ENCODE results near the gene AMDHD1. TPM values are rescaled to one million over a fixed set of nuclear protein-coding genes. Genes with fewer than 3 reads are reported as not detected.

AMDHD1 gene
- total RNA-seq, 2 donors from 2014 or later: 0.46 to 0.71 TPM

- WGBS, 2 experiments (ENCODE audit: insufficient coverage in 1 of 2, insufficient read length in 1 of 2): 85 to 100% methylated on average over 1 to 3 of the region's 3 CpGs
- Mint-ChIP-seq H3K27me3 (ENCODE audit: insufficient read depth) (peaks cover 7% of the 10 kb centered on the region), H3K4me3 (no peak overlapping the region), H3K36me3 (ENCODE audit: low read depth) (peaks cover 10% of the 10 kb centered on the region), H3K4me1 (no peaks in the 10 kb centered on the region), H3K27ac (no peak overlapping the region), H3K9me3 (no peaks in the 10 kb centered on the region)
- TF ChIP-seq CTCF (conservative IDR thresholded peaks at IDR 0.05): no peak
- Histone ChIP-seq H3K9ac (ENCODE audit: extremely low read depth, low read length, poor library complexity, severe bottlenecking) (no peak overlapping the region), H3K4me3 (ENCODE audit: low read length) (no peak overlapping the region), H3K27me3 (ENCODE audit: control insufficient read depth, insufficient read depth, low read length, poor library complexity, severe bottlenecking) (no peaks in the 10 kb centered on the region), H3K9me3 (ENCODE audit: control insufficient read depth, low read length) (no peaks in the 10 kb centered on the region), H3K27ac (ENCODE audit: low read depth, low read length) (no peak overlapping the region), H3K36me3 (ENCODE audit: control insufficient read depth, insufficient read depth, low read length) (peaks cover 13% of the 10 kb centered on the region), H3K4me1 (ENCODE audit: control insufficient read depth, insufficient read depth, low read length) (no peaks in the 10 kb centered on the region)
- DNase-seq: peak; percentile 33
Measured at GRCh38 chr12:95997276-95997675, 54.1 kb downstream of the AMDHD1 start.

- H3K36me3 Mint-ChIP-seq (ENCODE audit: low read depth): peaks cover 16% of the 10 kb centered on the region
- H3K36me3 ChIP-seq (ENCODE audit: control insufficient read depth, insufficient read depth, low read length): peaks cover 20% of the 10 kb centered on the region
- H3K9ac ChIP-seq (ENCODE audit: extremely low read depth, low read length, poor library complexity, severe bottlenecking): no peak overlapping the region
- H3K4me1 ChIP-seq (ENCODE audit: control insufficient read depth, insufficient read depth, low read length): no peaks in the 10 kb centered on the region
- no peak overlapping the region for H3K4me3 ChIP-seq (ENCODE audit: low read length)
- H3K27me3 ChIP-seq (ENCODE audit: control insufficient read depth, insufficient read depth, low read length, poor library complexity, severe bottlenecking): no peaks in the 10 kb centered on the region
- H3K4me3 Mint-ChIP-seq: no peak overlapping the region
- no peak for TF ChIP-seq CTCF (conservative IDR thresholded peaks at IDR 0.05)
- H3K27ac Mint-ChIP-seq: no peak overlapping the region
- no peaks in the 10 kb centered on the region for H3K9me3 ChIP-seq (ENCODE audit: control insufficient read depth, low read length)
- WGBS, 2 experiments (ENCODE audit: insufficient coverage in 1 of 2, insufficient read length in 1 of 2): 83 to 100% methylated on average over 2 to 5 of the region's 5 CpGs
- no peaks in the 10 kb centered on the region for H3K4me1 Mint-ChIP-seq
- peaks cover 2% of the 10 kb centered on the region for H3K27me3 Mint-ChIP-seq (ENCODE audit: insufficient read depth)
- no peaks in the 10 kb centered on the region for H3K9me3 Mint-ChIP-seq
- H3K27ac ChIP-seq (ENCODE audit: low read depth, low read length): no peak overlapping the region
- no peak for DNase-seq
Measured at GRCh38 chr12:95997911-95998510, 54.9 kb downstream of the AMDHD1 start.

- Histone ChIP-seq H3K36me3 (ENCODE audit: control insufficient read depth, insufficient read depth, low read length) (peaks cover 27% of the 10 kb centered on the region), H3K4me1 (ENCODE audit: control insufficient read depth, insufficient read depth, low read length) (no peaks in the 10 kb centered on the region), H3K9ac (ENCODE audit: extremely low read depth, low read length, poor library complexity, severe bottlenecking) (no peak overlapping the region), H3K27me3 (ENCODE audit: control insufficient read depth, insufficient read depth, low read length, poor library complexity, severe bottlenecking) (no peaks in the 10 kb centered on the region), H3K4me3 (ENCODE audit: low read length) (no peak overlapping the region), H3K9me3 (ENCODE audit: control insufficient read depth, low read length) (no peaks in the 10 kb centered on the region), H3K27ac (ENCODE audit: low read depth, low read length) (no peak overlapping the region)
- no peak overlapping the region for H3K4me3 Mint-ChIP-seq
- no peaks in the 10 kb centered on the region for H3K27me3 Mint-ChIP-seq (ENCODE audit: insufficient read depth)
- H3K27ac Mint-ChIP-seq: no peak overlapping the region
- H3K9me3 Mint-ChIP-seq: no peaks in the 10 kb centered on the region
- H3K36me3 Mint-ChIP-seq (ENCODE audit: low read depth): peaks cover 16% of the 10 kb centered on the region
- H3K4me1 Mint-ChIP-seq: no peaks in the 10 kb centered on the region
- TF ChIP-seq CTCF (conservative IDR thresholded peaks at IDR 0.05): peak; percentile 91
- DNase-seq: peak; percentile 83
- WGBS, 2 experiments (ENCODE audit: insufficient coverage in 1 of 2, insufficient read length in 1 of 2): 46 to 52% methylated on average over 4 to 7 of the region's 7 CpGs
Measured at GRCh38 chr12:95998611-95999286, 55.6 kb downstream of the AMDHD1 start.
